Neural progenitor cell (in vitro differentiated cells): ENCODE results near the gene USF2. TPM values are rescaled to one million over a fixed set of nuclear protein-coding genes. Genes with fewer than 3 reads are reported as not detected.

Source experiments
- DNase-seq: peaks from one replicate; pipeline ENCODE4 v3.0.0-alpha.2; 2016; ENCODE audit warnings: low spot score
- H2AFZ ChIP-seq: fragments of 200-600 bp; sonication (generic); replicated peaks from 2 replicates; pipeline ENCODE4 v1.6.1; 2016; ENCODE audit warnings: antibody characterized with exemption
- H3F3A ChIP-seq: fragments of 200-600 bp; sonication (generic); 2 replicates; pipeline ENCODE4 v1.6.1; 2016; ENCODE audit warnings: antibody characterized with exemption, low read depth
- H3K27ac ChIP-seq: fragments of 200-600 bp; sonication (generic); 2 replicates; pipeline ENCODE4 v1.5.1; 2016; ENCODE audit warnings: mild to moderate bottlenecking
- H3K27me3 ChIP-seq: fragments of 200-600 bp; sonication (generic); 2 replicates; pipeline ENCODE4 v1.6.1; 2016; ENCODE audit warnings: mild to moderate bottlenecking, moderate library complexity
- H3K36me3 ChIP-seq: fragments of 200-600 bp; sonication (generic); 2 replicates; pipeline ENCODE4 v1.5.1; 2016
- H3K4me1 ChIP-seq: fragments of 200-600 bp; sonication (generic); 2 replicates; pipeline ENCODE4 v1.6.1; 2016; ENCODE audit warnings: mixed run types
- H3K4me2 ChIP-seq: fragments of 200-600 bp; sonication (generic); 2 replicates; pipeline ENCODE4 v1.6.1; 2016
- H3K4me3 ChIP-seq: fragments of 200-600 bp; sonication (generic); 2 replicates; pipeline ENCODE4 v1.5.1; 2016
- H3K79me2 ChIP-seq: fragments of 200-600 bp; sonication (generic); 2 replicates; pipeline ENCODE4 v1.6.1; 2016; ENCODE audit warnings: low read depth
- H3K9ac ChIP-seq: fragments of 200-600 bp; sonication (generic); 2 replicates; pipeline ENCODE4 v1.6.1; 2016
- H3K9me3 ChIP-seq: fragments of 200-600 bp; sonication (generic); 2 replicates; pipeline ENCODE4 v1.5.1; 2016; ENCODE audit warnings: low read depth
- H4K20me1 ChIP-seq: fragments of 200-600 bp; sonication (generic); 2 replicates; pipeline ENCODE4 v1.6.1; 2016; ENCODE audit warnings: low read depth
- H3K27ac Mint-ChIP-seq: 3 replicates; pipeline ENCODE4 v1.8.0; 2021; ENCODE audit warnings: mixed read lengths
- H3K27me3 Mint-ChIP-seq: 2 replicates; pipeline ENCODE4 v1.8.0; 2022; ENCODE audit warnings: low read depth, mild to moderate bottlenecking, inconsistent platforms, moderate library complexity, mixed read lengths; ENCODE audit not compliant: insufficient read depth
- H3K36me3 Mint-ChIP-seq: 3 replicates; pipeline ENCODE4 v1.8.0; 2021; ENCODE audit warnings: mixed read lengths
- H3K4me1 Mint-ChIP-seq: 3 replicates; pipeline ENCODE4 v1.8.0; 2021; ENCODE audit warnings: mixed read lengths
- H3K4me3 Mint-ChIP-seq: 3 replicates; pipeline ENCODE4 v1.8.0; 2021; ENCODE audit warnings: mild to moderate bottlenecking, moderate library complexity, mixed read lengths
- H3K9me3 Mint-ChIP-seq: 3 replicates; pipeline ENCODE4 v1.8.0; 2020; ENCODE audit warnings: mixed read lengths
- CTCF ChIP-seq: fragments of 200-600 bp; sonication (generic); IDR thresholded peaks from 2 replicates; pipeline ENCODE4 v1.5.1; 2017; ENCODE audit warnings: antibody characterized with exemption, mild to moderate bottlenecking
- EZH2 ChIP-seq: fragments of 200-600 bp; sonication (generic); IDR thresholded peaks from 2 replicates; pipeline ENCODE4 v1.6.1; 2017; ENCODE audit warnings: antibody characterized with exemption, mild to moderate bottlenecking, moderate library complexity
- EZH2phosphoT487 ChIP-seq: fragments of 200-600 bp; sonication (generic); IDR thresholded peaks from 2 replicates; pipeline ENCODE4 v1.6.1; 2017; ENCODE audit warnings: antibody characterized with exemption
- total RNA-seq: library from RNA; depleted of rRNA; stranded (reverse); fragments of >200 nt; gene quantifications from 2 replicates; pipeline ENCODE4 v1.2.3, GENCODE V29; 2015; ENCODE audit warnings: low replicate concordance

The USF2 gene
- total RNA-seq, 1 donor from 2014 or later, result 46.8 TPM

GRCh38 chr19:35224681-35225571, 43.8 kb upstream of the USF2 start:
- H3K9me3 Mint-ChIP-seq, result no peaks in the 10 kb centered on the region
- Histone ChIP-seq H3K27ac (no peak overlapping the region), H3F3A (no peaks in the 10 kb centered on the region), H3K4me2 (no peak overlapping the region), H3K4me3 (no peak overlapping the region), H3K36me3 (no peaks in the 10 kb centered on the region), H4K20me1 (no peaks in the 10 kb centered on the region), H3K9me3 (no peaks in the 10 kb centered on the region), H3K4me1 (no peaks in the 10 kb centered on the region), H2AFZ (no peak overlapping the region), H3K79me2 (no peaks in the 10 kb centered on the region), H3K9ac (no peak overlapping the region), H3K27me3 (no peaks in the 10 kb centered on the region)
- DNase-seq, result no peak
- no peak overlapping the region for H3K4me3 Mint-ChIP-seq
- TF ChIP-seq EZH2 (no peak), CTCF (peak; percentile 9), EZH2phosphoT487 (no peak)
- H3K27me3 Mint-ChIP-seq, result peaks cover 7% of the 10 kb centered on the region
- H3K36me3 Mint-ChIP-seq, result no peaks in the 10 kb centered on the region
- H3K27ac Mint-ChIP-seq, result no peak overlapping the region
- H3K4me1 Mint-ChIP-seq, result no peaks in the 10 kb centered on the region

- H3K27ac Mint-ChIP-seq, result no peak overlapping the region
- H3K9me3 ChIP-seq, result no peaks in the 10 kb centered on the region
- H4K20me1 ChIP-seq, result no peaks in the 10 kb centered on the region
- no peaks in the 10 kb centered on the region for H3K4me1 ChIP-seq
- no peak for DNase-seq
- TF ChIP-seq EZH2 (no peak), CTCF (no peak), EZH2phosphoT487 (no peak)
- no peak overlapping the region for H3K4me3 ChIP-seq
- no peaks in the 10 kb centered on the region for H3K79me2 ChIP-seq
- peaks cover 7% of the 10 kb centered on the region for H3K27me3 Mint-ChIP-seq
- no peaks in the 10 kb centered on the region for H3K9me3 Mint-ChIP-seq
- H3K4me2 ChIP-seq, result no peak overlapping the region
- no peak overlapping the region for H3K4me3 Mint-ChIP-seq
- H3K9ac ChIP-seq, result no peak overlapping the region
- H3K36me3 Mint-ChIP-seq, result no peaks in the 10 kb centered on the region
- H2AFZ ChIP-seq, result no peak overlapping the region
- no peaks in the 10 kb centered on the region for H3F3A ChIP-seq
- no peaks in the 10 kb centered on the region for H3K27me3 ChIP-seq
- no peaks in the 10 kb centered on the region for H3K36me3 ChIP-seq
- H3K27ac ChIP-seq, result no peak overlapping the region
- H3K4me1 Mint-ChIP-seq, result no peaks in the 10 kb centered on the region
Measured at GRCh38 chr19:35225951-35226350, 42.8 kb upstream of the USF2 start.

- no peak for TF ChIP-seq EZH2
- no peak for TF ChIP-seq EZH2phosphoT487
- no peak for TF ChIP-seq CTCF
- Histone ChIP-seq H4K20me1 (no peaks in the 10 kb centered on the region), H3K27ac (no peak overlapping the region), H3K79me2 (no peaks in the 10 kb centered on the region), H3K4me3 (no peak overlapping the region), H3K36me3 (no peaks in the 10 kb centered on the region), H3K9ac (no peak overlapping the region), H3K4me2 (no peak overlapping the region), H3F3A (no peaks in the 10 kb centered on the region), H3K27me3 (no peaks in the 10 kb centered on the region), H3K9me3 (no peaks in the 10 kb centered on the region), H2AFZ (no peak overlapping the region), H3K4me1 (no peaks in the 10 kb centered on the region)
- no peak overlapping the region for H3K4me3 Mint-ChIP-seq
- H3K27me3 Mint-ChIP-seq, result peaks cover 7% of the 10 kb centered on the region
- H3K27ac Mint-ChIP-seq, result no peak overlapping the region
- H3K4me1 Mint-ChIP-seq, result no peaks in the 10 kb centered on the region
- no peaks in the 10 kb centered on the region for H3K9me3 Mint-ChIP-seq
- H3K36me3 Mint-ChIP-seq, result no peaks in the 10 kb centered on the region
- DNase-seq, result no peak
Measured at GRCh38 chr19:35226748-35227147, 42.0 kb upstream of the USF2 start.
